Articular chondrocyte of knee joint (primary cell): ENCODE results near the gene FNDC10. TPM values are rescaled to one million over a fixed set of nuclear protein-coding genes. Genes with fewer than 3 reads are reported as not detected.

ENCODE experiments used
- total RNA-seq: library from RNA; depleted of rRNA; stranded (reverse); fragments of >200 nt; gene quantifications from 2 replicates; pipeline ENCODE4 v1.2.3, GENCODE V29; 2012

Gene FNDC10
- total RNA-seq, result 2.1 and 3.1 TPM in 2 replicates

GRCh38 chr1:1599935-1600860 lies at the start of gene FNDC10:
Gene FNDC10, minus strand, starts transcription at chr1:1600135. Its CDS starts 120 bp downstream, at chr1:1600015.

DNA sequence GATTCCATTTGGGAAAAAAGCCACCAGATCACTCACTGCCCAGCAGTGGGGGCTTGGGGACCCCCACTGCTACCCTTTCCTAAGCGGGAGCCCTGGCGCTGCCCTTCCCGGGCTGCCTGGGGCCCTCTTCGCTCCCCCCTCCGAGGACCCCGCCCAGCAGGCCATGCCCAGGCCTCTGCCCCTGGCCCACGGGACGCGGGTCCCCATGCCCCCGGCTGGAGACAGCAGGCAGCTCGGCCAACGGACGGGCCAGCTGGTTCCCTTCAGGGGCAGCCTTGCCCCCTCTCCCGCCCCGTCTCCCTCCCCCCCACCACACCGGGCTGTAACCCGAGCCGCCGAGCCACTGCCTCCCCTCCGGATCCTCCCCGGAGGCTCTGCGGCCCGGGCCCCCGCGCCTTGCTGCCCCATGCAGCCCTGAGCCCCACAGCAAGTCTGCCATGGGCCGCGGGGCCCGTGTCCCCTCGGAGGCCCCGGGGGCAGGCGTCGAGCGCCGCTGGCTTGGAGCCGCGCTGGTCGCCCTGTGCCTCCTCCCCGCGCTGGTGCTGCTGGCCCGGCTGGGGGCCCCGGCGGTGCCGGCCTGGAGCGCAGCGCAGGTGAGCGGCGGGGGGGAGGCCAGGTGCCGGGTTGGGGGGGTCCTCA lies 32.0 kb upstream of the FNDC10 start, which contains the start of gene MMP23B:
MMP23B (plus strand) TSS at position 392 of the 639 bp plus-strand sequence; CDS start at position 438, 46 bp downstream.

DNA sequence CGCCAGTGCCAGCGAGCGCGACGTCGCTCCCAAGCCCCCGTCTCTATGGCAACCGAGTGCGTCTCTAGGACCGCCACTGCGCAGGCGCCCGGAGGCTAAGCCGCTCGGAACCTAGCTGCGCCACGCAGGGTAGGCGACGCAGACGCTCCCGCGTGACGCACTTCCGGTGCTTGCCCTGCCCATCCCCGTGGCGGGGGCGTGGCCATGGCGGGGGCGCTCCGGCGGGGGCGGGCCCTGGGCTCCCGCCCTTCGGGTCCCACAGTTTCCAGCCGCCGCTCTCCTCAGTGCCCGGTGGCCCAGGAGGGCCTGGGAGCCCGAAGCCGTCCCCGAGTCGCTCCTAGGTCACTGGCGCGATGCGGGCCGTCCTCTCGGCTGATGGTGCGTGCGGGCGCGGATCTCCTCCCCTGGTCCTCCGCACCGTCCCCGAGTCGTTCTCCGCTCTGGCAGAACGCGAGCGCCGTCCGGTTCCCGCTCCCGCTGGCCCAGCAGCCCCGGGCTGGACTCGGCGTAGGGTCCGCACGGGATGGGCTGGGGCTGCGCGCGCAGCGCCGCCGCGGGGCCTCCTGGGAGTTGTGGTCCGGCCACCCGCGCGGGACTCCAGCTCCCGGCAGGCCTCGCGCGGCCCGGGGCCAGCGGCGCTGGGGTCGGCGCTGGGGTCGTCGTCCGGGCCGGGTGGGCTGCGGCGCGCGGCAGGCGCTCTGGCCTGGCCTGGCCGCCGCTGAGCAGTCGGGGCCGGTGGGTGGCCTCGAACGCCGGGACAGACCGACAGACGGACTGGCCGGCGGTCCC lies 15.5 kb upstream of the FNDC10 start, which contains the start of gene MIB2:
MIB2 (plus strand) TSS at position 245 of the 789 bp plus-strand sequence. CDS start 7,953 bp downstream, outside the sequence.

GRCh38 chr1:1574721-1575537 lies 25.0 kb downstream of the FNDC10 start, which contains the start of gene SSU72:
Gene SSU72, minus strand, starts transcription at chr1:1574863. Its CDS starts 306 bp downstream, at chr1:1574557.

Other genes starting within 250 kb of the FNDC10 start
- 507 and 540 TPM in 2 replicates for gene MXRA8, start 241.6 kb downstream of the FNDC10 start, total RNA-seq
- 60.2 and 63.8 TPM in 2 replicates for gene AURKAIP1, start 224.9 kb downstream of the FNDC10 start, total RNA-seq
- gene CCNL2, start 200.8 kb downstream of the FNDC10 start, total RNA-seq, result 111 and 123 TPM in 2 replicates
- gene MRPL20, start 192.8 kb downstream of the FNDC10 start, total RNA-seq, result 96.8 and 105 TPM in 2 replicates
- gene ANKRD65, start 178.9 kb downstream of the FNDC10 start, total RNA-seq, result 1.7 and 2.9 TPM in 2 replicates
- gene VWA1, start 164.4 kb downstream of the FNDC10 start, total RNA-seq, result 2.6 and 4.1 TPM in 2 replicates
- gene ATAD3C, start 150.4 kb downstream of the FNDC10 start, total RNA-seq, result under 0.01 and 0.13 TPM in 2 replicates
- gene ATAD3B, start 128.4 kb downstream of the FNDC10 start, total RNA-seq, result 5.4 and 8.6 TPM in 2 replicates
- 7.9 and 21.6 TPM in 2 replicates for gene ATAD3A, start 88.0 kb downstream of the FNDC10 start, total RNA-seq
- 2.2 and 3.2 TPM in 2 replicates for gene TMEM240, start 59.5 kb downstream of the FNDC10 start, total RNA-seq
- gene SSU72, start 25.3 kb downstream of the FNDC10 start, total RNA-seq, result 54.5 TPM in 2 replicates
- 35.7 and 37.9 TPM in 2 replicates for gene MIB2, start 15.4 kb upstream of the FNDC10 start, total RNA-seq
- gene MMP23B, start 32.0 kb upstream of the FNDC10 start, total RNA-seq, result 0.52 TPM in 1 of 2 replicates, not detected in the other
- 8.2 and 8.5 TPM in 2 replicates for gene CDK11B, start 58.9 kb upstream of the FNDC10 start, total RNA-seq
- gene SLC35E2B, start 92.7 kb upstream of the FNDC10 start, total RNA-seq, result 32.3 and 39.0 TPM in 2 replicates
- gene CDK11A, start 124.2 kb upstream of the FNDC10 start, total RNA-seq, result 7.5 and 19.1 TPM in 2 replicates
- gene NADK, start 178.3 kb upstream of the FNDC10 start, total RNA-seq, result 39.5 and 47.7 TPM in 2 replicates